ENCODE results near the gene BLM. TPM values are rescaled to one million over a fixed set of nuclear protein-coding genes. Genes with fewer than 3 reads are reported as not detected.

BLM gene
- total and polyA plus RNA-seq, 2 of the 8 experiments (the other 6 are each of a cell fraction or from before 2014, with no cell fraction given) = 15.2 to 46.7 TPM

- no peaks in the 10 kb centered on the region for H4K20me1 ChIP-seq (replicated peaks in 1 of 2; ENCODE audit: control insufficient read depth in 1 of 2, insufficient read depth in 2 of 2, low read length in 2 of 2)
- H3K27ac ChIP-seq (ENCODE audit: low read depth, low read length) = no peak overlapping the region
- no peak overlapping the region for H3K4me3 ChIP-seq (ENCODE audit: extremely low read depth in 1 of 4, insufficient read depth in 2 of 4, low read depth in 3 of 4, low read length in 4 of 4)
- no peak overlapping the region for H3K14ac ChIP-seq (ENCODE audit: insufficient read length)
- H3K4me2 ChIP-seq (ENCODE audit: insufficient read depth in 1 of 2, low read depth in 2 of 2, low read length in 2 of 2) = no peak overlapping the region
- H3K79me2 ChIP-seq (ENCODE audit: control insufficient read depth in 1 of 2, insufficient read depth in 2 of 2, low read length in 2 of 2) = no peaks in the 10 kb centered on the region
- no peak overlapping the region for H2BK12ac ChIP-seq (ENCODE audit: low read depth, low read length)
- 95% methylated on average over 5 of the region's 5 CpGs; no CpG with 5 or more reads in 1 of the 2 experiments for WGBS, 2 experiments (ENCODE audit: extremely low coverage in 1 of 2, insufficient coverage in 1 of 2, insufficient read length in 1 of 2, insufficient replicate concordance in 2 of 2, low coverage in 1 of 2, low lambda C conversion rate in 2 of 2, missing lambda C conversion rate in 1 of 2)
- H2BK120ac ChIP-seq (replicated peaks; ENCODE audit: low read depth, low read length) = no peak overlapping the region
- no peak overlapping the region for H4K91ac ChIP-seq (replicated peaks; ENCODE audit: insufficient read length, low read length)
- no peak overlapping the region for H4K5ac ChIP-seq (ENCODE audit: insufficient read length, low read depth, low read length)
- no peaks in the 10 kb centered on the region for H3K9me3 ChIP-seq (ENCODE audit: insufficient read depth in 2 of 2, low read depth in 1 of 2, low read length in 1 of 2)
- ChIA-PET CTCF (ENCODE audit: partially characterized antibody) (interaction anchor here (0.7 to 2.8 kb wide), 6 partner anchors 9 to 369 kb away, joined by 3 to 12 read pairs (median 4); partner anchors contain the start of genes FURIN and UNC45A), POLR2A (ENCODE audit: partially characterized antibody) (interaction anchor here (1.2 to 1.8 kb wide), 2 partner anchors 13 to 14 kb away, joined by 3 to 4 read pairs; no protein-coding TSS in a partner anchor)
- H2AK5ac ChIP-seq (ENCODE audit: low read depth, low read length) = no peak overlapping the region
- H3K79me1 ChIP-seq (ENCODE audit: low read depth, low read length) = no peaks in the 10 kb centered on the region; the same call in 1 of the 2 replicates
- TF ChIP-seq TBP (IDR thresholded peaks at IDR 0.05; ENCODE audit: low read depth, low read length) = no peak
- no peak for TF ChIP-seq KDM1A (IDR thresholded peaks at IDR 0.05; ENCODE audit: borderline replicate concordance, low read length)
- TF ChIP-seq, protein P1, sequence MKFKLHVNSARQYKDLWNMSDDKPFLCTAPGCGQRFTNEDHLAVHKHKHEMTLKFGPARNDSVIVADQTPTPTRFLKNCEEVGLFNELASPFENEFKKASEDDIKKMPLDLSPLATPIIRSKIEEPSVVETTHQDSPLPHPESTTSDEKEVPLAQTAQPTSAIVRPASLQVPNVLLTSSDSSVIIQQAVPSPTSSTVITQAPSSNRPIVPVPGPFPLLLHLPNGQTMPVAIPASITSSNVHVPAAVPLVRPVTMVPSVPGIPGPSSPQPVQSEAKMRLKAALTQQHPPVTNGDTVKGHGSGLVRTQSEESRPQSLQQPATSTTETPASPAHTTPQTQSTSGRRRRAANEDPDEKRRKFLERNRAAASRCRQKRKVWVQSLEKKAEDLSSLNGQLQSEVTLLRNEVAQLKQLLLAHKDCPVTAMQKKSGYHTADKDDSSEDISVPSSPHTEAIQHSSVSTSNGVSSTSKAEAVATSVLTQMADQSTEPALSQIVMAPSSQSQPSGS (IDR thresholded peaks at IDR 0.05; ENCODE audit: low read length) = no peak
- no peak for TF ChIP-seq EZH2 (IDR thresholded peaks at IDR 0.05; ENCODE audit: low read depth, low read length, severe bottlenecking)
- TF ChIP-seq CREB1 (IDR thresholded peaks at IDR 0.05) = no peak
- TF ChIP-seq, protein P2, sequence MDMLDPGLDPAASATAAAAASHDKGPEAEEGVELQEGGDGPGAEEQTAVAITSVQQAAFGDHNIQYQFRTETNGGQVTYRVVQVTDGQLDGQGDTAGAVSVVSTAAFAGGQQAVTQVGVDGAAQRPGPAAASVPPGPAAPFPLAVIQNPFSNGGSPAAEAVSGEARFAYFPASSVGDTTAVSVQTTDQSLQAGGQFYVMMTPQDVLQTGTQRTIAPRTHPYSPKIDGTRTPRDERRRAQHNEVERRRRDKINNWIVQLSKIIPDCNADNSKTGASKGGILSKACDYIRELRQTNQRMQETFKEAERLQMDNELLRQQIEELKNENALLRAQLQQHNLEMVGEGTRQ (IDR thresholded peaks at IDR 0.05; ENCODE audit: low read length) = no peak
- no peak overlapping the region for H2BK15ac ChIP-seq (ENCODE audit: low read length)
- no peak overlapping the region for H3K9ac ChIP-seq (replicated peaks in 1 of 4; ENCODE audit: extremely low read depth in 1 of 4, low read depth in 3 of 4, low read length in 3 of 4)
- no peak overlapping the region for H3K23ac ChIP-seq (ENCODE audit: insufficient read length)
- H3K18ac ChIP-seq (ENCODE audit: extremely low read depth, low read length) = no peak overlapping the region; the same call in 1 of the 2 replicates
- H3K23me2 ChIP-seq (ENCODE audit: low read depth, low read length) = no peaks in the 10 kb centered on the region
- no peaks in the 10 kb centered on the region for H3K36me3 ChIP-seq (ENCODE audit: control insufficient read depth in 2 of 4, insufficient read depth in 4 of 4, low read length in 3 of 4)
- no peak overlapping the region for H3K4ac ChIP-seq (replicated peaks; ENCODE audit: insufficient read length, low read depth, low read length)
- H3K4me1 ChIP-seq (replicated peaks in 1 of 4; ENCODE audit: control insufficient read depth in 3 of 4, insufficient read depth in 4 of 4, low read length in 3 of 4) = no peaks in the 10 kb centered on the region
- no peak overlapping the region for H2BK5ac ChIP-seq (ENCODE audit: low read depth, low read length)
- FAIRE-seq = no peak
- H3K56ac ChIP-seq (replicated peaks; ENCODE audit: insufficient read length, low read depth, low read length) = no peak overlapping the region
- no peaks in the 10 kb centered on the region for H3K27me3 ChIP-seq (replicated peaks in 1 of 4; ENCODE audit: control insufficient read depth in 3 of 4, extremely low read depth in 1 of 4, insufficient read depth in 3 of 4, low read length in 3 of 4)
- H2AFZ ChIP-seq (ENCODE audit: low read length) = no peak overlapping the region
- DNase-seq (ENCODE audit: low read depth in 1 of 2, low spot score in 2 of 2) = no peak
- no peak overlapping the region for H4K8ac ChIP-seq (ENCODE audit: extremely low read depth, insufficient read depth, low read length)
- no peak overlapping the region for H2BK20ac ChIP-seq (ENCODE audit: low read length)
These were observed 134.8 kb downstream of the BLM start for GRCh38 chr15:90851940-90852339.

Measured in H1 (cell line).